Thyroid gland (tissue), 4 donors: ENCODE results near the gene STOM.

Source experiments
- CTCF ChIP-seq, 6 experiments: fragments of 200-600 bp in 3 of 6; fragments of 450-650 bp in 3 of 6; sonication (generic) in 3 of 6; IDR thresholded peaks; one replicate each; pipeline ENCODE4 v1.5.1; 2016 to 2019; ENCODE audit warnings: antibody characterized with exemption in 6 of 6, mild to moderate bottlenecking in 2 of 6, inconsistent platforms in 1 of 6, moderate library complexity in 1 of 6
- POLR2A ChIP-seq, 2 donors: fragments of 450-650 bp; IDR thresholded peaks; one replicate each; pipeline ENCODE4 v1.6.1; 2017; ENCODE audit warnings: antibody characterized with exemption in 2 of 2, mild to moderate bottlenecking in 2 of 2, moderate library complexity in 1 of 2

GRCh38 chr9:121305269-121305994, 64.6 kb downstream of the STOM start:
- TF ChIP-seq POLR2A (IDR thresholded peaks at IDR 0.05) (no peak), CTCF (IDR thresholded peaks at IDR 0.05) (no peak)
